HepG2 (cell line): ENCODE data around the gene CAMTA2. TPM values are rescaled to one million over a fixed set of nuclear protein-coding genes. Genes with fewer than 3 reads are reported as not detected.

ENCODE experiments used
- ATAC-seq: fragments of 200-7000 bp; cut with Tn5 transposase; 3 replicates; pipeline ENCODE4 v1.9.1; 2020; ENCODE audit warnings: mild to moderate bottlenecking, moderate library complexity
- BruUV-seq: library from RNA; stranded (reverse); fragments of 400-500 nt; replicated peaks from 2 replicates; lab custom pipeline; 2021; lab: Mats Ljungman, UMichigan
- CTCF ChIA-PET: fragments of 300-600 bp; formaldehyde crosslinking; extraction: SDS; loops from one replicate; lab custom pipeline; 2021; ENCODE audit warnings: low total read pairs, inconsistent platforms, low intra/inter-chr PET ratio; lab: Yijun Ruan, JAX
- POLR2A ChIA-PET: fragments of 350-600 bp; sonication (Branson Sonifier 250); formaldehyde crosslinking; loops from one replicate; lab custom pipeline; 2020; ENCODE audit warnings: antibody characterized with exemption, inconsistent platforms; lab: Yijun Ruan, JAX
- DNase-seq: peaks from one replicate; pipeline ENCODE4 v3.0.0-alpha.2; 2015; ENCODE audit warnings: low spot score
- FAIRE-seq: peaks from 3 replicates; lab custom pipeline; 2011; peaks lifted over from hg19 to GRCh38; lab: Jason Lieb, UNC
- H2AFZ ChIP-seq: one replicate; pipeline ENCODE4 v1.6.1; 2011; ENCODE audit warnings: low read length, inconsistent platforms
- H3K27ac ChIP-seq: fragments of 300-600 bp; 3 replicates; pipeline ENCODE4 v1.8.0; 2011; ENCODE audit warnings: mixed run types, mild to moderate bottlenecking, mixed read lengths, low read length, inconsistent platforms; ENCODE audit not compliant: insufficient read depth; ENCODE audit errors: extremely low read length
- H3K27me3 ChIP-seq, 2 experiments: fragments of 200-600 bp in 1 of 2; 2 replicates in 1 of 2; 3 replicates in 1 of 2; pipeline versions ENCODE4 v1.6.0 to v1.8.0; 2011; ENCODE audit warnings: low read length in 2 of 2, mild to moderate bottlenecking in 2 of 2, moderate library complexity in 2 of 2, inconsistent platforms in 1 of 2; ENCODE audit not compliant: insufficient read depth in 2 of 2, control insufficient read depth in 1 of 2
- H3K36me3 ChIP-seq, 2 experiments: fragments of 200-600 bp in 1 of 2; replicated peaks in 1 of 2; 2 replicates in 1 of 2; 3 replicates in 1 of 2; pipeline versions ENCODE4 v1.5.1 to v1.8.0; 2011; ENCODE audit warnings: low read length in 2 of 2, inconsistent platforms in 1 of 2; ENCODE audit not compliant: insufficient read depth in 2 of 2, control insufficient read depth in 1 of 2
- H3K4me1 ChIP-seq: 2 replicates; pipeline ENCODE4 v1.5.1; 2012; ENCODE audit warnings: low read length, inconsistent platforms; ENCODE audit not compliant: insufficient read depth
- H3K4me2 ChIP-seq: 2 replicates; pipeline ENCODE4 v1.6.0; 2011; ENCODE audit warnings: low read depth, low read length, inconsistent platforms
- H3K4me3 ChIP-seq, 3 experiments: fragments of 200-600 bp in 1 of 3; sonication (generic), shearing (Covaris generic) in 1 of 3; replicated peaks in 1 of 3; 2 replicates each; pipeline ENCODE4 v1.5.1; 2011 to 2016; ENCODE audit warnings: low read length in 3 of 3, inconsistent platforms in 2 of 3, low read depth in 2 of 3, mild to moderate bottlenecking in 2 of 3, control low read depth in 1 of 3, mixed read lengths in 1 of 3; ENCODE audit not compliant: insufficient read depth in 1 of 3
- H3K79me2 ChIP-seq: one replicate; pipeline ENCODE4 v1.6.1; 2011; ENCODE audit warnings: low read length, inconsistent platforms; ENCODE audit not compliant: insufficient read depth
- H3K9ac ChIP-seq: 2 replicates; pipeline ENCODE4 v1.6.0; 2011; ENCODE audit warnings: mild to moderate bottlenecking, low read depth, low read length, inconsistent platforms; ENCODE audit not compliant: insufficient read depth
- H3K9me3 ChIP-seq: 2 replicates; pipeline ENCODE4 v1.5.1; 2012; ENCODE audit warnings: mild to moderate bottlenecking, low read length
- H4K20me1 ChIP-seq: 2 replicates; pipeline ENCODE4 v1.6.0; 2011; ENCODE audit warnings: inconsistent platforms, mild to moderate bottlenecking, low read length, moderate library complexity; ENCODE audit not compliant: insufficient read depth
- BORCS8-MEF2B ChIP-seq: sonication (generic); formaldehyde crosslinking; IDR thresholded peaks from 2 replicates; pipeline ENCODE4 v1.8.0; 2022; ENCODE audit warnings: mild to moderate bottlenecking, missing genetic modification reagents
- EHMT2 ChIP-seq: fragments of 200-600 bp; sonication (generic); IDR thresholded peaks from 2 replicates; pipeline ENCODE4 v1.7.0; 2017; ENCODE audit warnings: antibody characterized with exemption, low read depth, low read length, borderline replicate concordance
- MEF2D ChIP-seq: sonication (generic); formaldehyde crosslinking; IDR thresholded peaks from 2 replicates; pipeline ENCODE4 v1.5.1; 2020; ENCODE audit warnings: mild to moderate bottlenecking, missing genetic modification reagents
- NFYB ChIP-seq: sonication (generic); formaldehyde crosslinking; IDR thresholded peaks from 2 replicates; pipeline ENCODE4 v1.4.0; 2020; ENCODE audit warnings: missing genetic modification reagents
- NPAS2 ChIP-seq: sonication (generic); formaldehyde crosslinking; IDR thresholded peaks from 2 replicates; pipeline ENCODE4 v1.8.0; 2022; ENCODE audit warnings: mild to moderate bottlenecking, missing genetic modification reagents, borderline replicate concordance
- NRL ChIP-seq: sonication (generic); formaldehyde crosslinking; IDR thresholded peaks from 2 replicates; pipeline ENCODE4 v1.5.0; 2020; ENCODE audit warnings: missing genetic modification reagents, mild to moderate bottlenecking, moderate library complexity, borderline replicate concordance
- PITX1 ChIP-seq: sonication (generic); formaldehyde crosslinking; IDR thresholded peaks from 2 replicates; pipeline ENCODE4 v1.5.1; 2020; ENCODE audit warnings: mild to moderate bottlenecking, missing genetic modification reagents
- PPARG ChIP-seq: conservative IDR thresholded peaks from 2 replicates; pipeline ENCODE4 v1.6.1; 2016; ENCODE audit warnings: missing biosample characterization, missing genetic modification reagents
- REXO4 ChIP-seq: sonication (generic); formaldehyde crosslinking; IDR thresholded peaks from 2 replicates; pipeline ENCODE4 v1.8.0; 2022; ENCODE audit warnings: missing genetic modification reagents, mild to moderate bottlenecking, borderline replicate concordance
- SIX1 ChIP-seq: sonication (generic); formaldehyde crosslinking; IDR thresholded peaks from 2 replicates; pipeline ENCODE4 v1.4.0; 2020; ENCODE audit warnings: missing genetic modification reagents, borderline replicate concordance
- TFDP2 ChIP-seq: sonication (generic); formaldehyde crosslinking; IDR thresholded peaks from 2 replicates; pipeline ENCODE4 v1.4.0; 2020; ENCODE audit warnings: missing genetic modification reagents
- XRCC5 ChIP-seq: fragments of 200-400 bp; formaldehyde crosslinking; optimal IDR thresholded peaks from 2 replicates; pipeline ENCODE3; 2017; ENCODE audit warnings: mild to moderate bottlenecking, low read length
- ZBTB26 ChIP-seq: IDR thresholded peaks from 2 replicates; pipeline ENCODE4 v1.6.1; 2016; ENCODE audit warnings: missing compliant biosample characterization, missing genetic modification reagents, borderline replicate concordance
- ZNF256 ChIP-seq: sonication (generic); formaldehyde crosslinking; conservative IDR thresholded peaks from 2 replicates; pipeline ENCODE4 v1.4.0; 2020; ENCODE audit warnings: missing genetic modification reagents
- ZNF775 ChIP-seq: sonication (generic); formaldehyde crosslinking; IDR thresholded peaks from 2 replicates; pipeline ENCODE4 v1.4.0; 2020; ENCODE audit warnings: missing genetic modification reagents, mild to moderate bottlenecking, moderate library complexity, borderline replicate concordance
- ZNF782 ChIP-seq: sonication (generic); formaldehyde crosslinking; IDR thresholded peaks from 2 replicates; pipeline ENCODE4 v1.4.0; 2020; ENCODE audit warnings: missing genetic modification reagents, mild to moderate bottlenecking, borderline replicate concordance
- WGBS: methylation state at CpG from one replicate; pipeline ENCODE4 v1.1.6; 2017; ENCODE audit warnings: low lambda C conversion rate; 5-methylcytosine and 5-hydroxymethylcytosine counted together
- in situ Hi-C: cut with HindIII; loops from 2 replicates; pipeline ENCODE4 v1.10.0; 2017; ENCODE audit warnings: low pct_unique_long_range_greater_than_20kb; ENCODE audit not compliant: extremely low pct_ligation_motif_present
- intact Hi-C: fragments of 100-400 bp; cut with micrococcal nuclease; formaldehyde crosslinking; loops from one replicate; pipeline ENCODE4 v1.10.0; 2022; ENCODE audit not compliant: unreplicated experiment
- polyA plus RNA-seq, 8 experiments: library from polyadenylated mRNA; depleted of rRNA in 3 of 8; stranded (reverse) in 7 of 8; unstranded in 1 of 8; fragments of >200 nt; fragmentation: Illumina TruSeq in 4 of 8; extraction: Trizol in 4 of 8; gene quantifications; 2 replicates each; pipeline versions ENCODE4 v1.2.1 to v1.2.3, GENCODE V29; 2011 to 2016; ENCODE audit warnings: low read depth in 4 of 8, missing spikeins in 1 of 8, mixed read lengths in 1 of 8; ENCODE audit not compliant: insufficient read depth in 1 of 8
- total RNA-seq, 5 experiments: library from RNA; depleted of rRNA; stranded (reverse); fragments of >200 nt; fragmentation: Illumina TruSeq; extraction: Trizol; gene quantifications; 2 replicates each; pipeline ENCODE4 v1.2.3, GENCODE V29; 2016; ENCODE audit warnings: low read depth in 1 of 5

CAMTA2 gene
- total and polyA plus RNA-seq, 2 of the 13 experiments (the other 11 are each of a cell fraction or from before 2014, with no cell fraction given) = 4.1 to 7.1 TPM

GRCh38 chr17:4959261-4959965 is 28.1 kb downstream of the CAMTA2 start (continued):
- TF ChIP-seq TFDP2 (CRISPR knock-in tag) = no peak
- TF ChIP-seq ZBTB26 = no peak
- TF ChIP-seq, all 625 proteins: peak for 0

- WGBS = 83% methylated on average over 2 of the region's 3 CpGs
- Histone ChIP-seq H3K36me3 (peaks cover 3 to 27% of the 10 kb centered on the region in 2 experiments; a peak in 4 of 5 replicates), H3K9me3 (no peaks in the 10 kb centered on the region), H3K79me2 (peaks cover under 1% of the 10 kb centered on the region), H2AFZ (no peak overlapping the region), H3K4me2 (no peak overlapping the region), H3K4me3 (no peak overlapping the region), H3K4me1 (peaks cover 11% of the 10 kb centered on the region), H4K20me1 (no peaks in the 10 kb centered on the region), H3K9ac (no peak overlapping the region), H3K27me3 (no peaks in the 10 kb centered on the region), H3K27ac (no peak overlapping the region)
- ATAC-seq (no peak), DNase-seq (no peak), FAIRE-seq (no peak)
- TF ChIP-seq ZNF775 (CRISPR knock-in tag) (no peak), XRCC5 (no peak), PPARG (no peak), EHMT2 (no peak), BORCS8-MEF2B (no peak), NFYB (CRISPR knock-in tag) (no peak), ZNF782 (CRISPR knock-in tag) (no peak), NPAS2 (CRISPR knock-in tag) (no peak), NRL (CRISPR knock-in tag) (no peak), ZNF256 (CRISPR knock-in tag) (no peak), SIX1 (CRISPR knock-in tag) (no peak), MEF2D (CRISPR knock-in tag) (no peak), PITX1 (CRISPR knock-in tag) (no peak), REXO4 (no peak)
- POLR2A ChIA-PET = interaction anchor here (5.8 kb wide), 1 partner anchor 10 kb away, joined by 43 read pairs; the partner anchor contains the start of gene SPAG7
- CTCF ChIA-PET = no interaction called here
- no TSS peak for BruUV-seq
- intact Hi-C loops = no loop called here
- in situ Hi-C loops = no loop called here
Measured at GRCh38 chr17:4958102-4958501, 29.4 kb downstream of the CAMTA2 start.
